Karpas-422 (cell line): Measurements from ENCODE around the gene SH3GL1. TPM values are rescaled to one million over a fixed set of nuclear protein-coding genes. Genes with fewer than 3 reads are reported as not detected.
"Not testable (repeated sequence)": the region's sequence is repeated elsewhere in the genome, so short reads cannot be mapped to it uniquely, and the experiment has no call there.

Experiments
- DNase-seq: peaks from one replicate; pipeline ENCODE4 v3.0.0-alpha.2; 2015
- H2AFZ ChIP-seq: fragments of 200-600 bp; sonication (generic); 2 replicates; pipeline ENCODE4 v1.6.1; 2014; ENCODE audit warnings: antibody characterized with exemption, low read length, mixed read lengths
- H3K27ac ChIP-seq: fragments of 200-600 bp; sonication (generic); 2 replicates; pipeline ENCODE4 v1.5.1; 2014; ENCODE audit warnings: mild to moderate bottlenecking, low read length, moderate library complexity
- H3K27me3 ChIP-seq: fragments of 200-600 bp; sonication (generic); 2 replicates; pipeline ENCODE4 v1.6.1; 2014; ENCODE audit warnings: low read length, mixed read lengths
- H3K36me3 ChIP-seq: fragments of 200-600 bp; sonication (generic); 2 replicates; pipeline ENCODE4 v1.6.1; 2014; ENCODE audit warnings: low read length, mixed read lengths; ENCODE audit not compliant: insufficient read depth
- H3K4me1 ChIP-seq: fragments of 200-600 bp; sonication (generic); 2 replicates; pipeline ENCODE4 v1.6.1; 2014; ENCODE audit warnings: mild to moderate bottlenecking, low read length, mixed read lengths
- H3K4me2 ChIP-seq: fragments of 200-600 bp; sonication (generic); 2 replicates; pipeline ENCODE4 v1.6.1; 2014; ENCODE audit warnings: low read length, low read depth, mild to moderate bottlenecking; ENCODE audit not compliant: poor library complexity, severe bottlenecking
- H3K4me3 ChIP-seq: fragments of 200-600 bp; sonication (generic); 2 replicates; pipeline ENCODE4 v1.5.1; 2014; ENCODE audit warnings: mild to moderate bottlenecking, antibody characterized with exemption, low read length, mixed read lengths
- H3K79me2 ChIP-seq: fragments of 200-600 bp; sonication (generic); 2 replicates; pipeline ENCODE4 v1.6.1; 2014; ENCODE audit warnings: mild to moderate bottlenecking, low read length, mixed read lengths
- H3K9ac ChIP-seq: fragments of 200-600 bp; sonication (generic); 2 replicates; pipeline ENCODE4 v1.6.0; 2014; ENCODE audit warnings: low read length
- H3K9me2 ChIP-seq: fragments of 200-600 bp; sonication (generic), shearing (Covaris generic); replicated peaks from 2 replicates; pipeline ENCODE4 v1.6.0; 2014; ENCODE audit warnings: mild to moderate bottlenecking, low read length, moderate library complexity; ENCODE audit not compliant: insufficient read depth
- H3K9me3 ChIP-seq: fragments of 300-700, 200-600 bp; sonication (generic); 2 replicates; pipeline ENCODE4 v1.6.1; 2014; ENCODE audit warnings: low read length, mixed read lengths
- H4K20me1 ChIP-seq: fragments of 200-600 bp; sonication (generic); 2 replicates; pipeline ENCODE4 v1.6.1; 2014; ENCODE audit warnings: mild to moderate bottlenecking, antibody characterized with exemption, low read length, low read depth; ENCODE audit not compliant: insufficient read depth
- total RNA-seq: library from RNA; depleted of rRNA; stranded (reverse); fragments of >200 nt; shearing (Covaris generic); gene quantifications from 2 replicates; pipeline ENCODE4 v1.2.3, GENCODE V29; 2014; ENCODE audit warnings: low replicate concordance

The SH3GL1 gene
- total RNA-seq, 1 experiment from 2014 or later, result 13.4 TPM

- Histone ChIP-seq H2AFZ (no peak overlapping the region), H3K27me3 (no peaks in the 10 kb centered on the region), H4K20me1 (no peaks in the 10 kb centered on the region), H3K4me2 (no peak overlapping the region), H3K27ac (no peak overlapping the region), H3K79me2 (no peaks in the 10 kb centered on the region), H3K9me2 (no peaks in the 10 kb centered on the region), H3K36me3 (no peaks in the 10 kb centered on the region), H3K4me3 (no peak overlapping the region), H3K9ac (no peak overlapping the region), H3K4me1 (peaks cover 9% of the 10 kb centered on the region), H3K9me3 (no peaks in the 10 kb centered on the region)
- DNase-seq, result no peak
Observed at GRCh38 chr19:4334929-4335570, 65.3 kb downstream of the SH3GL1 start.

DNA sequence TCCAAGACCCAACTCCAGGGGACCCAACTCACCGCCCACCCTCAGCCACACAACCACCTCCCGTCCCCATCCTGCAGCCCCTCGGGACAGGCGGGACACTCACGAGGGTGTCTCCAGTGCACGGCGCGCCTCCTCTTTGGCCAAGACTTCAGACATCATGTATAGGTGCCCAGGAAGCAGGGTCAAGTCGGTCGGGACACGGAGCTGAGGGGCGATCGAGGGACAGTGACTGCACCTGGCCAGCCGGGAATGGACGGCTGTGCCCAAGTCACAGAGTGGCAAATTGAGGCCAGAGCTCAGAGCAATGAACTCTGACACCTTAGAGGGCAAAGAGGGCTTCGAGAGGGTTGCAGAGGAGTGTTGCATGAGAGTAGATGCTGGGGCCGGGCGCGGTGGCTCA, 70.5 kb downstream of the SH3GL1 start:
- Histone ChIP-seq H3K9me2 (no peaks in the 10 kb centered on the region), H2AFZ (no peak overlapping the region), H3K4me1 (no peaks in the 10 kb centered on the region), H3K27ac (no peak overlapping the region), H3K9ac (no peak overlapping the region), H3K4me3 (no peak overlapping the region), H4K20me1 (no peaks in the 10 kb centered on the region), H3K4me2 (no peak overlapping the region), H3K27me3 (no peaks in the 10 kb centered on the region), H3K36me3 (no peaks in the 10 kb centered on the region), H3K9me3 (no peaks in the 10 kb centered on the region), H3K79me2 (no peaks in the 10 kb centered on the region)
- no peak for DNase-seq

GRCh38 chr19:4328991-4329681, 71.2 kb downstream of the SH3GL1 start:
- not testable (repeated sequence) for H4K20me1 ChIP-seq, H3K27ac ChIP-seq, DNase-seq, H2AFZ ChIP-seq, H3K79me2 ChIP-seq, H3K9me2 ChIP-seq, H3K4me1 ChIP-seq, H3K4me2 ChIP-seq, H3K9ac ChIP-seq, H3K36me3 ChIP-seq, H3K9me3 ChIP-seq, H3K27me3 ChIP-seq, H3K4me3 ChIP-seq

- DNase-seq, result peak; percentile 85
- Histone ChIP-seq H3K9ac (no peak overlapping the region), H3K4me3 (no peak overlapping the region), H3K27me3 (no peaks in the 10 kb centered on the region), H4K20me1 (no peaks in the 10 kb centered on the region), H2AFZ (no peak overlapping the region), H3K9me2 (no peaks in the 10 kb centered on the region), H3K36me3 (no peaks in the 10 kb centered on the region), H3K9me3 (no peaks in the 10 kb centered on the region), H3K4me1 (no peaks in the 10 kb centered on the region), H3K79me2 (no peaks in the 10 kb centered on the region), H3K4me2 (no peak overlapping the region), H3K27ac (no peak overlapping the region)
Observed at GRCh38 chr19:4328243-4328990, 71.9 kb downstream of the SH3GL1 start.

- H3K9ac ChIP-seq, result no peak overlapping the region
Observed at GRCh38 chr19:4327877-4328242, 72.5 kb downstream of the SH3GL1 start.

GRCh38 chr19:4327252-4327876, 73.0 kb downstream of the SH3GL1 start:
- Histone ChIP-seq H3K36me3 (no peaks in the 10 kb centered on the region), H3K4me2 (no peak overlapping the region), H4K20me1 (no peaks in the 10 kb centered on the region), H3K79me2 (no peaks in the 10 kb centered on the region), H3K9me2 (no peaks in the 10 kb centered on the region), H3K27ac (no peak overlapping the region), H3K27me3 (no peaks in the 10 kb centered on the region), H3K4me3 (no peak overlapping the region), H3K9ac (no peak overlapping the region), H3K9me3 (no peaks in the 10 kb centered on the region), H3K4me1 (no peaks in the 10 kb centered on the region), H2AFZ (no peak overlapping the region)
- peak; percentile 57 for DNase-seq

More at GRCh38 chr19:4327877-4328242, 72.5 kb downstream of the SH3GL1 start:
- Histone ChIP-seq H3K4me2 (no peak overlapping the region), H3K9me2 (no peaks in the 10 kb centered on the region), H3K79me2 (no peaks in the 10 kb centered on the region), H3K27me3 (no peaks in the 10 kb centered on the region), H3K36me3 (no peaks in the 10 kb centered on the region), H3K9me3 (no peaks in the 10 kb centered on the region), H3K4me3 (no peak overlapping the region), H2AFZ (no peak overlapping the region), H3K27ac (no peak overlapping the region), H4K20me1 (no peaks in the 10 kb centered on the region), H3K4me1 (no peaks in the 10 kb centered on the region)
- DNase-seq, result no peak

GRCh38 chr19:4326837-4327251, 73.5 kb downstream of the SH3GL1 start:
- no peaks in the 10 kb centered on the region for H4K20me1 ChIP-seq
- no peaks in the 10 kb centered on the region for H3K4me1 ChIP-seq
- DNase-seq, result no peak
- H3K79me2 ChIP-seq, result no peaks in the 10 kb centered on the region
- H3K9me3 ChIP-seq, result no peaks in the 10 kb centered on the region; the same call in 1 of the 2 replicates
- no peak overlapping the region for H2AFZ ChIP-seq
- no peak overlapping the region for H3K27ac ChIP-seq
- H3K9me2 ChIP-seq, result no peaks in the 10 kb centered on the region
- H3K36me3 ChIP-seq, result no peaks in the 10 kb centered on the region
- H3K4me3 ChIP-seq, result no peak overlapping the region
- no peaks in the 10 kb centered on the region for H3K27me3 ChIP-seq
- H3K4me2 ChIP-seq, result no peak overlapping the region
- no peak overlapping the region for H3K9ac ChIP-seq

GRCh38 chr19:4326215-4326836, 74.0 kb downstream of the SH3GL1 start:
- H2AFZ ChIP-seq, result no peak overlapping the region
- H3K9me2 ChIP-seq, result no peaks in the 10 kb centered on the region
- H3K9ac ChIP-seq, result no peak overlapping the region
- H3K36me3 ChIP-seq, result no peaks in the 10 kb centered on the region
- H3K27ac ChIP-seq, result no peak overlapping the region
- H3K9me3 ChIP-seq, result peaks cover 4% of the 10 kb centered on the region
- no peaks in the 10 kb centered on the region for H3K27me3 ChIP-seq
- H3K4me2 ChIP-seq, result no peak overlapping the region
- no peak overlapping the region for H3K4me3 ChIP-seq
- H3K4me1 ChIP-seq, result no peaks in the 10 kb centered on the region
- DNase-seq, result no peak
- no peaks in the 10 kb centered on the region for H3K79me2 ChIP-seq
- H4K20me1 ChIP-seq, result no peaks in the 10 kb centered on the region
